Dermis blood vessel endothelial cell (primary cell): Measurements from ENCODE around the gene HMCN2. TPM values are rescaled to one million over a fixed set of nuclear protein-coding genes. Genes with fewer than 3 reads are reported as not detected.

Source experiments
- DNase-seq: peaks from one replicate; pipeline ENCODE4 v3.0.0; 2010
- total RNA-seq: library from RNA; depleted of rRNA; stranded (reverse); fragments of >200 nt; gene quantifications from 2 replicates; pipeline ENCODE4 v1.2.3, GENCODE V29; 2014

Gene HMCN2
- total RNA-seq, 1 donor from 2014 or later, result 1.0 TPM

DNA sequence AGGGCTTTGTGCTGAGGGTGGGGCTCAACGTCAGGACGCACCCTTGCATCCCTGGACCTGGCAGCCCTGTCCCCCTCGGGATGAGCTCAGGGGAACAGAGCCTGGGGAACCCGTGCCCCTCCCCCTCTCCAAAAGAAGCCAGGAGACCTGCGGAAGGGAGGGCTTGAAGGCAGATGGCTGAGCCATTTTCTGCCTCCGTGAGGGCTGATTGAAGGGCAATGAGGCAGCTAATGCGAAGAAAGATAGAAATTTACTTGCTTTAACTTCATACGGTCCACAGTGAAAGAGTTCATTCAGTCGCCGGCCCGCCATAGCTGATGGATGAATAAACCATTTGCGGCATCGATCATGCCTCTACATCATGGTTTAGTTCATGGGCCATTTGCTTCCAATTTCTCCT, 208.0 kb downstream of the HMCN2 start:
- no peak for DNase-seq

DNA sequence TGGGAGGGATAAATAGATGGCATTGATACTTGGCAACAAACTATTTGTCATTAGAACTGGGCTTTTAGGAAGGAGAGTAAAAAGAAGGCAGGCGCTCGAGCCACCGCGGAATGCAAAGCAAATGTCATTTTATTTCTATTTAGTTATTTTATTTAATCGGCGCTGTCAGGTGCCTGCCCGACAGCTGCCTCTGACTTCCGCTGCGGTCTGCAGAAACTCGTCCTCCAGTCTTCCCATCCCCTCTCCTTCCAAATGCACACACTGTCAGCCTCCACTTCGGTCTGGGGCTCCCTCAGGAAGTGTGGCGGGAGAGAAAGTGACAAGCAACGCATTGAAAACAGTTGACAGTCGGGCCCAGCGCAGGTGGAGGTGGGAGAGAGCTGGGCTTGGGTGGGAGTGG, 208.5 kb downstream of the HMCN2 start:
- DNase-seq, result no peak

DNA sequence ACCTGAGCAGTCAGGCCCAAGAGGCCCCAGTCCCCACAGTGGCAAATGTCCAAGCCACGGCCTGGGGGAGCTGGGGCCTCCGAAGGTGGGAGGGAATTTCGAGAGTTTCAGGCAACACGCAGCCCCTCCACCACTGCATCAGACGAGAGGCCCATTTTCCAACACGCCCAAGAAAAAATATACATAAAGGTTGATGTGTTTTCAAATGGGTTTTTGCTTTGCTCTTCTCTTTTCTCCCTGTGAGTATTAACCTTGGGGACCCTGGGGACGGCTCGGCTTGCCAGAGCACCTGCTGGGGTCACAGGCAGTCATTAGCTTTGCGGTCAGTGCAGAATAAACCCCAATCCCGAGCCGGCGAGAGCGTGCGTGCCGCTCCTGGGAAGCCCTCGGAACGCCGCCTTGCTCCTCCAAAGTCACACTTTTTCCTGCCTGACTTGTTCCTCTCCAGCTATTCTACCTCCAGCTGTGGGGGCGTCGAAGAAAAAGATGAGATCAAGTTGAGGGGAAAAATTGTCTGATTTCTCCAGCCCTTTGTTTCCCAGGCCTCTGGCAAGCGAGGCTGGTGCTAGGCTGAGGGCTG, 210.7 kb downstream of the HMCN2 start:
- DNase-seq, result no peak

DNA sequence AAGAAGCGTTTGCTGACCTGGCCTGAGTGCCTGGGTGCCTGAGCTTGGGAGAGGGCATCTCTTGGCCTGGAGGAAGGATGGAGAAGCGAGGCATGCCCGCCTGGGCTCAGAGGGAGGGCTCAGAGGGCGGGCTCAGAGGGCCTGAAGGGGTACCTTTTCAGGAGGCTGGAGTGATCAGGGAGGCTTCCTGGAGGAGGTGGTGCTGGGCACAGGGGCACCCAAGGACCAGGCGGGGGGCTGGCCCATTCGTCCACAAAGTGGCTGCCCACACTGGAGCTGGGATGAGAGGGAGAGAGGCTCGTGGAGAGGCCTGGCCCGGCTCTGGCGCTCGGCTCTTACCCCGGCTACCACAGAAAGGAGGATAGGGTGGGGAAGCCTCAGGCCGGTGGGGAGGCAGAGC, 212.0 kb downstream of the HMCN2 start:
- DNase-seq, result no peak

DNA sequence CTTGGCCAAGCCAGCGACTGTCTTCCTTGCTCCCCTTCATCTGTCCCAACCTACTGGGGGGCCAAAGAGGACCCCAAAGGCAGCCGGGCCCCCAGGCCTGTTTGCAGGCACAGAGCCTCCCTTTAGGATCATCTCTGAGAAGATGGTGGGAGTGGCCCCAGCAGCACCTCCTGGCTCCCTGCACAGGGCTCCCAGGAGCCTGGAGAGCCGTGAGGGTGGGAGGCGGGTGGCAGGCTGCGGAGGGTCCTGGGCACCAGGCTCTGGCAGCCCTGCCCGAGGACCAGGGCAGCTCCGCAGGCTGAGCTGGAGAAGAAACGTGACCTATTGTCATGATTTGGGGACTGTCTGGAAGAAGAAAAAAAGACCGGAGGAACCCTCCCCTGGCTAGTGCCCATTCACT, 212.6 kb downstream of the HMCN2 start:
- no peak for DNase-seq

DNA sequence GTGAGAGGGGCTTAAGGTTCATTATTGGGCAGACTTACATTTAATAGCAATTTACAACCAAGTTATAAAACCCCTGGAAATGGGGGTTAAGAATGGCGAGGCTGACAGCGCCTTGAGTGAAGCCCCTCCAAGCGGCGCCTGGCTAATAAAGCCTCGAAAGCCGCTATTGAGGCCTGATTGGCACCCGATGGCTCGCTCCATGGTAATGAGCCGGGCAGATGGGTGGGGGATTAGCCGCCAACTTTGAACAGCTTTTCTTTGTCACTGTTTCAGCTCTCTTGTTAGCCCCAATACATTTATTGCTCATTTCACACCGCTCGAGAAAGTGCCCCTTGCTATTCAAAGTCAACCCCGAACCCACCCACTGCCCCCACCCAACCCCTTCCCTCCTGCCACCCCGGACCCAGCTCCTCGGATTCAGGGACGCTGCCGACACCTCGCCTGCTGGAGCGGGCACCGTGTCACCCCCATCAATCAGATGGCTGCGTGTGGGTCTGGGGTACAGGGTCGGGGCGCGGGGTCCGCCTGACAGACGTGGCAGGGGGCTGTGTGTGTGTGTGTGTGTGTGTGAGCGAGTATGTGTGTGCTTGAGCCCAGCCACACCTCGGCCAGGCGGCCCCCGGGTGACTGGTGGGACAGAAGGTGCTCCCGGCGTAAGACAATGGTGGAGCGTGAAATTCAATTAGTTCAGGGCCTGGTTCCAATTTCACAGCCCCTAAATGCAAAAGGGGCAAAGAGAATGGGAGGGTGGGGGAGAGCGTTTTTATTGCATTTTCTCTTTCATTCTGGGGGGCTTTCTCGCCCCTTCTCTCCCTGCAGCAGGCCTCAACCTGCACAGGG, 213.4 kb downstream of the HMCN2 start:
- DNase-seq, result no peak

DNA sequence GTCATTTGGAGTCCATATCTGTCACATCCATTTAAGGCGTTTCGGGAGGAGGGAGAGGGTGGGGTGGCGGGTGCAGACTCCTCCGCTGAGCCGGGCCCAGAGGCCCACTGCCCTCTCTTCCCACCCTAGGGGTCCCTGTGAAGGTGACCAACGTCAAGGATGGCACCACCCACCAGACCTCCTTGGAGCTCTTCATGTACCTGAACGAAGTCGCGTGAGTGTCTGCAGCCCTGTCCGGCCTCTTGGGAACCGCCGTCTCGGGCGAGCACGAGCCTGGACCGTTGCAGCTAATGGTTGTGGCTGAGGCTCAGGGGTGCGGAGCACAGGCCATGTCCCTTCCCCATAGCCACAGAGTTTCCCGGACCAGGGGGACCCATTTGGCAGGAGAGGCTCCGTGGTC, 214.0 kb downstream of the HMCN2 start:
- DNase-seq, result no peak

DNA sequence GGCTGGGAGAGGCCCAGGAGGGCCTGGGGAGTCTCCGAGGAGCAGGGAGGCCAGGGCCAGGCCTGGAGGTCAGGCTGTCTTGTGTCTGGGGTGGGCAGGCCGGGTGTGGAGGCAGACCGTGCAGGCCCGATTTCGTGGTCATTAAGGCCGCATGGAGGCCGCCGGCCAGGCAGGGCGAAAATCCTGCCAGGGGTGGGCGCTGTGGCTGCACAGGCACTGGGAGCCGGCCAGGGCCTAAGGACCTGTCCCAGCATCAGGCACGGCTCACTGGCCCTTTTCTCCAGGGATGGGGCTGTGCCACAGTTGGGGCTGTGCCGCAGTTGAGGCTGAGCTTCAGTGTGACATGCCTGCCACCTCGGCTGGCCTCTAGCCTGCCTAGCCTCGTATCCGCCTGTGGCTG, 215.1 kb downstream of the HMCN2 start:
- DNase-seq, result peak; percentile 30

DNA sequence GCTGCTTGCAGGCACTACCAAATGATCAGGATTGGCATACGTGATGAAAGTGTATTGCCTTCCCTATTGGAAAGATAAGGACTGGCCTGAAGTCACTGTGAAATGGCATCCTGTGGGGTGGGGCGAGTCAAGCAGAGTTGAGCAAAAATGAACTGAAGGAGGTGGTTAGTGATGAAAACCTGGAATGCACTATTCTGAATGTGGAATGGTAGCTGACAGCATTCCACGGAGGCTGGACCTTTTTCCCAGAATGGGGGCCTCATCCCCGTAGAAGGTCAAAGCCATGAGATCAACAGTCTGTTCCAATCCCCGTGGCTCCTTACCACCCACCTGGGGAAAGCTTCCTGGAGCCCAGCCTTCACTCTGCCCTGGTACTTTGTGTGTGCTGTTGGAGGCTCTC, 216.9 kb downstream of the HMCN2 start:
- no peak for DNase-seq

DNA sequence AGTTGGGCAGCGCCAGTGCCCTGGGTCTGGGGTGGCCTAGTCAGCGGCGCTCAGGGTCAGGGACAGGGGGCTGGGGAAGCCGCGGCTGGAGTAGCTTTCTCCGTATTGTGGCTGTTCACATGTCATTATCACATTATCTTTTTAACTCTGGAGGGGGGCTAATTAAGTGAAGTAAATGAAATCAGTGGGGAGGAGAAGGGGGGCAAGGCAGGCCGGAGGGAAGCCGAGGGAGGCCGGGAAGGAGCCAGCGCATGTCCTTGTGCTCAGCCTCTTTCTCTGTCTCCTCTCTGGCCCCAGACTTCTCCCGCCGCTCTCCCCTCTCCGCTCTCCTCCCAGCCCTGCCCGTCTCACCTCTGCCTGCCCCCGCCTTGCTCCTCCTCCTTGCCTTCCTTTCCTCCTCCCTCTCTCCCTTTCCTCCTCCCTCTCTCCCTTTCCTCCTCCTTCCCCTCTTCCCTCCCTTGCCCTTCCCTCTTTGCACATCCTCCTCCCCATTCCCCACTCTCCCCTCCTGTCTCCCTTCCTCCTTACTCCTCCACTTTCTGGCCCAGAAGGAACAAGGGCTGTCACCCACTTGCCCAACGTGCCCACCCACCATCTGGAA, 217.9 kb downstream of the HMCN2 start:
- no peak for DNase-seq

Other genes with a start within 250 kb of the HMCN2 start
- 49.5 and 82.3 TPM in 2 replicates for gene FNBP1, start 222.6 kb upstream of the HMCN2 start, total RNA-seq
- 29.3 and 167 TPM in 2 replicates for gene GPR107, start 211.9 kb upstream of the HMCN2 start, total RNA-seq
- 8.2 and 12.3 TPM in 2 replicates for gene NCS1, start 93.4 kb upstream of the HMCN2 start, total RNA-seq
- gene ASS1, start 179.2 kb downstream of the HMCN2 start, total RNA-seq, result 4.0 and 9.5 TPM in 2 replicates